HCT116 (cell line): ENCODE results near the gene CD93.

Experiments used
- CTCF ChIP-seq, 3 experiments: fragments of 200-600 bp in 1 of 3; sonication (generic) in 1 of 3; IDR thresholded peaks in 2 of 3; conservative IDR thresholded peaks in 1 of 3; 2 replicates each; pipeline ENCODE4 v1.5.1; 2012 to 2017; ENCODE audit warnings: low read depth in 2 of 3, low read length in 2 of 3, antibody characterized with exemption in 1 of 3, borderline replicate concordance in 1 of 3, control low read depth in 1 of 3, mild to moderate bottlenecking in 1 of 3, mixed read lengths in 1 of 3, mixed run types in 1 of 3, moderate library complexity in 1 of 3; ENCODE audit not compliant: insufficient read depth in 1 of 3
- ELF1 ChIP-seq: IDR thresholded peaks from 2 replicates; pipeline ENCODE4 v1.6.1; 2012; ENCODE audit warnings: low read depth, borderline replicate concordance

- no peak for TF ChIP-seq CTCF (IDR thresholded peaks at IDR 0.05 in 2 of 3, conservative IDR thresholded peaks at IDR 0.05 in 1 of 3; ENCODE audit: borderline replicate concordance in 1 of 3, insufficient read depth in 1 of 3, low read depth in 2 of 3, low read length in 2 of 3)
- TF ChIP-seq ELF1: no peak
Observed at GRCh38 chr20:23032750-23033078, 53.4 kb downstream of the CD93 start.
